PC-3 (cell line): ENCODE data around the gene TMEM156.

ENCODE experiments used
- CTCF ChIP-seq: fragments of 300-600 bp; sonication (generic); conservative IDR thresholded peaks from 2 replicates; pipeline ENCODE4 v1.5.1; 2017; ENCODE audit warnings: antibody characterized with exemption, low read depth, mild to moderate bottlenecking, low read length
- EZH2 ChIP-seq: fragments of 300-600 bp; sonication (generic); IDR thresholded peaks from one replicate; pipeline ENCODE4 v1.6.1; 2017; ENCODE audit warnings: antibody characterized with exemption, mild to moderate bottlenecking, low read length; ENCODE audit not compliant: unreplicated experiment

GRCh38 chr4:38976308-38976707 is 55.9 kb downstream of the TMEM156 start:
- no peak for TF ChIP-seq CTCF
- no peak for TF ChIP-seq EZH2
